Tibial artery (tissue), 4 donors: Measurements from ENCODE around the gene TRDN.

Experiments used
- DNase-seq, 2 donors: peaks; one replicate each; pipeline ENCODE4 v3.0.0-alpha.2; 2019
- H3K27ac ChIP-seq, 2 donors: fragments of 200-600 bp; sonication (generic) in 1 of 2; 1 replicate in 1 of 2; 2 replicates in 1 of 2; pipeline ENCODE4 v1.5.1; 2018 to 2019; ENCODE audit warnings: mild to moderate bottlenecking in 1 of 2
- H3K27me3 ChIP-seq, 2 donors: fragments of 200-600 bp; sonication (generic) in 1 of 2; one replicate each; pipeline versions ENCODE4 v1.5.1 to v1.6.0; 2016 to 2019
- H3K36me3 ChIP-seq, 3 donors: fragments of 200-600 bp; sonication (generic) in 2 of 3; one replicate each; pipeline ENCODE4 v1.5.1; 2016 to 2019; ENCODE audit warnings: mild to moderate bottlenecking in 2 of 3
- H3K4me1 ChIP-seq, 4 donors: fragments of 200-600 bp; sonication (generic) in 2 of 4; 1 replicate in 3 of 4; 2 replicates in 1 of 4; pipeline ENCODE4 v1.5.1; 2016 to 2019
- H3K4me3 ChIP-seq, 2 donors: fragments of 200-600 bp; sonication (generic) in 1 of 2; 1 replicate in 1 of 2; 2 replicates in 1 of 2; pipeline ENCODE4 v1.5.1; 2018 to 2019; ENCODE audit warnings: mild to moderate bottlenecking in 2 of 2
- H3K9me3 ChIP-seq, 3 donors: fragments of 200-600 bp; sonication (generic) in 1 of 3; one replicate each; pipeline ENCODE4 v1.5.1; 2016 to 2019
- CTCF ChIP-seq, 2 experiments: fragments of 200-600 bp in 1 of 2; fragments of 450-650 bp in 1 of 2; IDR thresholded peaks; one replicate each; pipeline ENCODE4 v1.5.1; 2017 to 2019; ENCODE audit warnings: antibody characterized with exemption in 2 of 2, mild to moderate bottlenecking in 1 of 2, moderate library complexity in 1 of 2
- intact Hi-C: fragments of 100-400 bp; cut with DNase I; formaldehyde crosslinking; loops from one replicate; pipeline ENCODE4 v1.15.0; 2023; ENCODE audit warnings: low total_unique reads

The TRDN gene

GRCh38 chr6:123529843-123530242, 106.9 kb downstream of the TRDN start:
- Histone ChIP-seq H3K9me3 (no peaks in the 10 kb centered on the region), H3K4me1 (peaks cover 0 to 7% (median 1%) of the 10 kb centered on the region in 4 donors), H3K36me3 (no peaks in the 10 kb centered on the region), H3K4me3 (no peak overlapping the region), H3K27ac (no peak overlapping the region), H3K27me3 (no peaks in the 10 kb centered on the region)
- DNase-seq: no peak
- no peak for TF ChIP-seq CTCF (IDR thresholded peaks at IDR 0.05)
- intact Hi-C loops: no loop called here

GRCh38 chr6:123529058-123529457, 107.7 kb downstream of the TRDN start:
- H3K27ac ChIP-seq: peak overlapping the region; percentile 20 to 52
- H3K27me3 ChIP-seq: no peaks in the 10 kb centered on the region
- intact Hi-C loops: no loop called here
- peaks cover 0 to 7% (median 1%) of the 10 kb centered on the region in 4 donors for H3K4me1 ChIP-seq
- H3K36me3 ChIP-seq: no peaks in the 10 kb centered on the region
- H3K9me3 ChIP-seq: no peaks in the 10 kb centered on the region
- TF ChIP-seq CTCF (IDR thresholded peaks at IDR 0.05): no peak
- DNase-seq: no peak
- H3K4me3 ChIP-seq: no peak overlapping the region

DNA sequence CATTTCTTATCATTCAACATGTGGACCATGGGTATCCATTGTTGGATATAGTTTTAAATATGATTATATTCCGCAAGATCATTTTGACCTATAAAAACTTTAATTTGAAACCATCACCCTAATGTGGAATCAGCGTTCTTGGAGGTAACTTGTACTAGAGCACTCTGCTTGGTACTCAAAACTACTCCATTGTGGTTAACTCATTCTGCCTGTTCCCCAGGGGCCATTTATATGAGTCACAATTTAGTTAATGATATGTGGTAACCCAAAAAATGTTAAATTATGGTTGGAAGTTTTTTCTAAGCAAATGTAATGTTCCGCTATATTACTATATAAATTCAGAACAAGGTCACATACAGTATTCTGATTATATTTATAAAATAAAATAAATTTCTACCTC, 109.3 kb downstream of the TRDN start:
- Histone ChIP-seq H3K27me3 (no peaks in the 10 kb centered on the region), H3K4me1 (peaks cover 0 to 7% (median 1%) of the 10 kb centered on the region in 4 donors), H3K9me3 (no peaks in the 10 kb centered on the region), H3K27ac (no peak overlapping the region), H3K4me3 (no peak overlapping the region), H3K36me3 (no peaks in the 10 kb centered on the region)
- intact Hi-C loops: no loop called here
- TF ChIP-seq CTCF (IDR thresholded peaks at IDR 0.05): no peak
- DNase-seq: no peak

DNA sequence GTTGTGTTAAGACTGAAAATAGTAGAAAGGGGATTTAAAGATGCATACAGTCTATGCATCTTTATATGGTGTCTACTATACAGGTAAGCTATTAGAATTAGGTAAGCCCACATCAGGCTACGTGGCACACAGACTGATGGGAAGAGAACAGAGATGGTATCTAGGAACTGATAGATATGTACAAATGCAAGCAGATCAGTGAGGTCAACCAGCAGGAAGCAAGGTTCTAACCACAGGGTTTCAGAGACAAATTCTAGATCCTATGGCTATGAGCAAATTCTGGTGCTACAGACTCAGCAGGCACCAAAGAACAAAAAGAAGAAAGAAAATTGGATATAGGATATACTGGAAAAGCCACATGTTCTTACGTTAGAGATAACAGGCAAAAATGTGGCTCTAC, 110.6 kb downstream of the TRDN start:
- H3K36me3 ChIP-seq: no peaks in the 10 kb centered on the region
- no peak overlapping the region for H3K27ac ChIP-seq
- no peak overlapping the region for H3K4me3 ChIP-seq
- intact Hi-C loops: no loop called here
- no peaks in the 10 kb centered on the region for H3K27me3 ChIP-seq
- DNase-seq: no peak
- H3K9me3 ChIP-seq: no peaks in the 10 kb centered on the region
- no peak for TF ChIP-seq CTCF (IDR thresholded peaks at IDR 0.05)
- H3K4me1 ChIP-seq: peaks cover 0 to 7% (median 1%) of the 10 kb centered on the region in 4 donors

DNA sequence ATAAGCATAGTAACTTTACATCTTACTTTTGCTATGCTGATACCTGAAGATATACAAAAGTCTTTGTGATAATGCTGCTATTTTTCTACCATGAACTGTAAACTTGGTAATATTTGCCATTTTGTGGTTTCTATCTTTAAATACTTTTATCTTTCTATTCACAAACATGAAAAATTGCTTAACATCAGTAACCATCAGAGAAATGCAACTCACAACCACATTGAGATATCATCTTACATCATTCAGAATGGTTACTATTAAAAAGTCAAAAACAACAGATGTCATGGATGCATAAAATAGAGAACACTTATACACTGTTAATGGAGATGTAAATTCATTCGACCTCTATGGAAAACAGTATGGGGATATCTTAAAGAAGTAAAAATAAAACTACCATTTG, 112.0 kb downstream of the TRDN start:
- Histone ChIP-seq H3K4me1 (peaks cover 0 to 15% (median 11%) of the 10 kb centered on the region in 4 donors), H3K4me3 (no peak overlapping the region), H3K27me3 (no peaks in the 10 kb centered on the region), H3K9me3 (no peaks in the 10 kb centered on the region), H3K27ac (no peak overlapping the region), H3K36me3 (no peaks in the 10 kb centered on the region)
- no peak for TF ChIP-seq CTCF (IDR thresholded peaks at IDR 0.05)
- intact Hi-C loops: no loop called here
- no peak for DNase-seq

DNA sequence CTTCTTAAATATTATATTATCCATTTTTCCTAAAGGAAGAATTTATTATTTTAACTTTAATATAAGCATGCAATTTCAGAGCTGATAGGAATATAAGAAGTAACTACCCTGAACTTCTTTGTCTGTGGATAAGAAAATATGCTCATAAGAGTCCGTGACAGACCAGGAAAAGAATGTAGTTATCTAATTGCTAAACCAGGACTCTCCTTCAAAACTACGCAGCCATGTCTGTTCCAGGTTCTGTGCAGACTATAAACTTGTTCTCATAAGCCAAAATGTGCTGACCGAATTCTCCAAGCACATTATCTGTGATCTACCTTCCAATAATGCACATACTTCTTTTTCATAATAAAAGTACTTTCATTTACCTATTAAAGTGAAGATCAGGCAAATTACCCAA, 116.5 kb downstream of the TRDN start:
- no peaks in the 10 kb centered on the region for H3K36me3 ChIP-seq
- no peaks in the 10 kb centered on the region for H3K27me3 ChIP-seq
- DNase-seq: no peak
- H3K27ac ChIP-seq: peak overlapping the region; percentile 64 to 73
- intact Hi-C loops: no loop called here
- H3K9me3 ChIP-seq: no peaks in the 10 kb centered on the region
- H3K4me1 ChIP-seq: peaks cover 0 to 50% (median 20%) of the 10 kb centered on the region in 4 donors
- no peak for TF ChIP-seq CTCF (IDR thresholded peaks at IDR 0.05)
- no peak overlapping the region for H3K4me3 ChIP-seq
